ENCODE measurements around the gene B3GNT3. TPM values are rescaled to one million over a fixed set of nuclear protein-coding genes. Genes with fewer than 3 reads are reported as not detected.
A peak's percentile ranks its signal among the peaks of the same experiment; 100 is the strongest.
"Not testable (repeated sequence)": the region's sequence is repeated elsewhere in the genome, so short reads cannot be mapped to it uniquely, and the experiment has no call there.

The B3GNT3 gene
- total RNA-seq, 1 experiment from 2014 or later: 44.3 TPM

- DNase-seq (ENCODE audit: low spot score): peak; percentile 86
Measured at GRCh38 chr19:17766543-17767131, 28.3 kb upstream of the B3GNT3 start.

- no peak for DNase-seq (ENCODE audit: low spot score)
Measured at GRCh38 chr19:17767559-17767958, 27.4 kb upstream of the B3GNT3 start.

GRCh38 chr19:17770613-17771012, 24.3 kb upstream of the B3GNT3 start:
- no peak for DNase-seq (ENCODE audit: low spot score)

GRCh38 chr19:17772172-17772571, 22.8 kb upstream of the B3GNT3 start:
- DNase-seq (ENCODE audit: low spot score): no peak

GRCh38 chr19:17775245-17775927, 19.6 kb upstream of the B3GNT3 start:
- peak; percentile 77 for DNase-seq (ENCODE audit: low spot score)

GRCh38 chr19:17775991-17776803, 18.7 kb upstream of the B3GNT3 start:
- no peak for DNase-seq (ENCODE audit: low spot score)

GRCh38 chr19:17777840-17778239, 17.1 kb upstream of the B3GNT3 start:
- not testable (repeated sequence) for DNase-seq (ENCODE audit: low spot score)

- peak; percentile 41 for DNase-seq (ENCODE audit: low spot score)
Measured at GRCh38 chr19:17778251-17778967, 16.5 kb upstream of the B3GNT3 start.

GRCh38 chr19:17778968-17779929, 15.7 kb upstream of the B3GNT3 start:
- no peak for DNase-seq (ENCODE audit: low spot score)

GRCh38 chr19:17780781-17781180, 14.2 kb upstream of the B3GNT3 start:
- DNase-seq (ENCODE audit: low spot score): no peak

- DNase-seq (ENCODE audit: low spot score): not testable (repeated sequence)
Measured at GRCh38 chr19:17783721-17784120, 11.2 kb upstream of the B3GNT3 start.

- DNase-seq (ENCODE audit: low spot score): peak; percentile 72
Measured at GRCh38 chr19:17784201-17785008, 10.5 kb upstream of the B3GNT3 start.

- DNase-seq (ENCODE audit: low spot score): no peak
Measured at GRCh38 chr19:17787274-17787913, 7.5 kb upstream of the B3GNT3 start.

GRCh38 chr19:17788632-17789031, 6.3 kb upstream of the B3GNT3 start:
- no peak for DNase-seq (ENCODE audit: low spot score)

- peak; percentile 28 for DNase-seq (ENCODE audit: low spot score)
Measured at GRCh38 chr19:17790059-17790780, 4.7 kb upstream of the B3GNT3 start.

- no peak for DNase-seq (ENCODE audit: low spot score)
Measured at GRCh38 chr19:17794412-17794730, 567 bp upstream of the B3GNT3 start.

- no peak for DNase-seq (ENCODE audit: low spot score)
Measured at GRCh38 chr19:17795495-17795856, 538 bp downstream of the B3GNT3 start.

- peak; percentile 61 for DNase-seq (ENCODE audit: low spot score)
Measured at GRCh38 chr19:17796013-17796837, 1.3 kb downstream of the B3GNT3 start.
